IPS-15b (cell line): ENCODE data around the gene GSG1L2.

Source experiments
- H3K27me3 ChIP-seq: one replicate; pipeline ENCODE4 v1.6.1; 2013; ENCODE audit warnings: low read length; ENCODE audit not compliant: control insufficient read depth, insufficient read depth
- H3K36me3 ChIP-seq: one replicate; pipeline ENCODE4 v1.6.1; 2013; ENCODE audit warnings: low read length; ENCODE audit not compliant: control insufficient read depth, insufficient read depth
- H3K4me1 ChIP-seq: one replicate; pipeline ENCODE4 v1.6.1; 2013; ENCODE audit warnings: mild to moderate bottlenecking, low read length; ENCODE audit not compliant: control insufficient read depth, insufficient read depth
- H3K4me3 ChIP-seq: one replicate; pipeline ENCODE4 v1.5.1; 2013; ENCODE audit warnings: low read depth, low read length
- H3K9ac ChIP-seq: one replicate; pipeline ENCODE4 v1.6.1; 2013; ENCODE audit warnings: low read depth, mild to moderate bottlenecking, low read length
- H3K9me3 ChIP-seq: one replicate; pipeline ENCODE4 v1.6.1; 2013; ENCODE audit warnings: mild to moderate bottlenecking, low read length; ENCODE audit not compliant: control insufficient read depth, insufficient read depth

GSG1L2 gene

GRCh38 chr17:9755083-9755482 is 66.8 kb downstream of the GSG1L2 start:
- Histone ChIP-seq H3K4me1 (no peaks in the 10 kb centered on the region), H3K36me3 (no peaks in the 10 kb centered on the region), H3K27me3 (no peaks in the 10 kb centered on the region), H3K4me3 (no peak overlapping the region), H3K9me3 (no peaks in the 10 kb centered on the region), H3K9ac (no peak overlapping the region)
